LNCAP (cell line): ENCODE measurements around the gene FLAD1.

ENCODE experiments used
- TF ChIP-seq, protein P1 (sequence below): fragments of 450-650 bp; IDR thresholded peaks from 2 replicates; pipeline ENCODE4 v1.5.1; 2017; ENCODE audit warnings: mild to moderate bottlenecking

Gene FLAD1

GRCh38 chr1:155003766-155004351, 20.7 kb downstream of the FLAD1 start:
- TF ChIP-seq, protein P1, sequence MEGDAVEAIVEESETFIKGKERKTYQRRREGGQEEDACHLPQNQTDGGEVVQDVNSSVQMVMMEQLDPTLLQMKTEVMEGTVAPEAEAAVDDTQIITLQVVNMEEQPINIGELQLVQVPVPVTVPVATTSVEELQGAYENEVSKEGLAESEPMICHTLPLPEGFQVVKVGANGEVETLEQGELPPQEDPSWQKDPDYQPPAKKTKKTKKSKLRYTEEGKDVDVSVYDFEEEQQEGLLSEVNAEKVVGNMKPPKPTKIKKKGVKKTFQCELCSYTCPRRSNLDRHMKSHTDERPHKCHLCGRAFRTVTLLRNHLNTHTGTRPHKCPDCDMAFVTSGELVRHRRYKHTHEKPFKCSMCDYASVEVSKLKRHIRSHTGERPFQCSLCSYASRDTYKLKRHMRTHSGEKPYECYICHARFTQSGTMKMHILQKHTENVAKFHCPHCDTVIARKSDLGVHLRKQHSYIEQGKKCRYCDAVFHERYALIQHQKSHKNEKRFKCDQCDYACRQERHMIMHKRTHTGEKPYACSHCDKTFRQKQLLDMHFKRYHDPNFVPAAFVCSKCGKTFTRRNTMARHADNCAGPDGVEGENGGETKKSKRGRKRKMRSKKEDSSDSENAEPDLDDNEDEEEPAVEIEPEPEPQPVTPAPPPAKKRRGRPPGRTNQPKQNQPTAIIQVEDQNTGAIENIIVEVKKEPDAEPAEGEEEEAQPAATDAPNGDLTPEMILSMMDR, result no peak

DNA sequence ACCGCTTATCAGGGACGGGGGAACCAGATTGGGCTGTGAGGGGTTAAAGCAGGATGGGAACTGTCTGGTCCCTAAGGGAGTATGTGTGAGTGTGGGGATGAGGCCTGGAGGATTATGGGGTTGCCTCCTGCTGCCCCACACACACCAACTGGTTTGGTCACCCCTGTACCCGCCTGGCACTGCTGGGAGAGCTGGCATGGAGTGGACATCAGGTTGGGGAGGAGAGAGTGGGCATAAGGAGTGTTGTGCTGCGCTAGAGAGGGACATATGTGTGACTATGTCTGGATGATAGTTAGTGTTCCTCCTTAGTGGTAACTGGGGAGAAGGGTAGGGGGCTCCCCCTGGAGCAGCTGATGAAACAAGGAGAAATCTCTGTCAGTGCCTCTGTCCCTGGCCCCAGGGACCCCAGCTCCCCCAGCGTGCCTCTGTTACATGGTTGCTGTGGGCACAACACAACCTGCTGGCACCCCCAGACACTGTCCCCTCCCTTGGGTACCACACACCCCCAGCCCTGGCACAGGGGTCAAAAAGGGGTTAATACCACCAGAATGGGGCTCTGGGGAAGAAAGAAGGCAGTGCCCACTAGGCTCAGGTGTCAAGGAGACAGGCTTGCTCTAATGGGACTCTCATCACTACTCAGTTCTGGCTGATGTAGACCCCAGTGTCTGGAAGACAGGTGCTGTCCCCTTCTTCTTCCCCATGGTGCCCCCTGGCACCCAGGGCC, 21.4 kb downstream of the FLAD1 start:
- TF ChIP-seq, protein P1, result no peak

DNA sequence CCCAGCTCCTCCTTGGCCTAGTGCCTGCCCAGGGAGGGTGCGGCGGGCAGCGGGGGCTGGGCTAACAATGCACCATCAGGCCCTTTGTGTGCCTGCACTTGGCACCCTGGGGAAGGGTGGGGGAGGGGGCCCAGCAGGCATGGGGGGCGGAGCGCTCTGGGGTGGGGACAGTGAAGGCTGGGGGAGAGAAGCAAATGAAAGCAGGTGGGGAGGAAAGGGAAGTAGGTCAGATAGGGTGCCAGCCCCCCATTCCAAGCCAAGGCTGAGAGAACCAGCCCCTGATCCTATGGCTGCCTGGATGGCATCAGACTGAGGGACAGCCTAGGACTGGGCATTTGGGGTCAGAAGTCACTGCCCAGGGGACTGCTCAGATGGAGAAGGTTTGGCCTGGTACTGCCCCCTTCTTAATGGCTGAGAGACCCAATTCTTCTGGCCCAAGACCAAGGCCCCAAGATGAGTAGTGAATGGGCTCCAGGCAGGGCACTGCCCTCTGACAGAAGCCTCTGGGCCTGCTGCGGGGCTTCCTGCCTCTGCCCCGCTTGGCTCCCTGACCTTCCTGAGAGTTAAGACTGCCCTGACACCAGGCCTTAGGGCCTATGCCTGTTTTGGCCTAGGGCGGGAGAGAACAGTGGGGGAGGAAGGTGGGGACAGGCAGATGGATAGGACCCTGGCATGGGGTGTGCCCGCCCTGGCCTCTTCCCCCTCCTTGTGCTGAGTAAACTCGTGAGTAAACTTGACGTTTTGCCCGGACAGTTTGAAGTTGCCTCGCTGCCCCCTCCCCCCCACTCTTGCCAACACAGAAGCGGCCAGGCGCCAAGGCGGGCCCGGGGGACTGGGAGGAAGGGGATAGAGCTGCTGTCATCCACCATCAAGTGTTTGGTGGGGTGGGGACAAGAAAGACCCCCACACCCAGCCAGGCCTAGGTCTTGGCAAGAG, 22.2 kb downstream of the FLAD1 start:
- TF ChIP-seq, protein P1, result no peak

DNA sequence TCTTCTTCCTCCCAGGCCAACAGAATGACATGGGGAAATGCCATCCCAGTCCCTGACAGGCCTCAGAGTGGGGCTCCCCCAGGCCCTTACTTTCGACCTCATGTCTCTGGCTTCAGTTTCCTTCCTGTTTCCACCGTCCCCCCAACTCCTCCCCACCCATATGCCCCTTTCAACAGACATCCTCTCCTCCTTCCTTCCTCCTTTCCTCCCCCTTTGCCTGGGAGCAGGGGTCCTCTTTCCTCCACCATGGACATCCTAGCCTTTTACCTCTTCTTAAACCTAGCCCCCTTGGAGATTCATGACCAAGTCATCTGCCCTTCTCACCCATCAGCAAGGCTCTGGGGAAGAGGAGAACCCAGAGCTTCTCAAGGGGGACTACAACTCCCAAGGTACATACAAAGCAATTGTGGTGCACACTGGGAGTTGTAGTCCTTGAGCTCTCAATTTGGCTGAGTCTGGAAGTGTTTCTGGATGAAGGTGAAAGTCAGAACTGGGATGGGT, 23.5 kb downstream of the FLAD1 start:
- TF ChIP-seq, protein P1, result no peak

- TF ChIP-seq, protein P1, result no peak
Measured at GRCh38 chr1:155007251-155007828, 24.2 kb downstream of the FLAD1 start.

- TF ChIP-seq, protein P1, result no peak
Measured at GRCh38 chr1:155008015-155008941, 25.1 kb downstream of the FLAD1 start.
